WTC11 (cell line): ENCODE measurements around the gene PCDH9. TPM values are rescaled to one million over a fixed set of nuclear protein-coding genes. Genes with fewer than 3 reads are reported as not detected.

Experiments used
- ATAC-seq: fragments of 200-7000 bp; cut with Tn5 transposase; 2 replicates; pipeline ENCODE4 v1.10.0; 2021; ENCODE audit warnings: mild to moderate bottlenecking, moderate library complexity
- CTCF ChIA-PET: fragments of 300-600 bp; sonication (Branson Sonifier 250); formaldehyde crosslinking; loops from one replicate; lab custom pipeline; 2021; ENCODE audit warnings: antibody characterized with exemption; lab: Charles Lee
- POLR2A ChIA-PET: fragments of 350-600 bp; sonication (Branson Sonifier 250); formaldehyde crosslinking; loops from one replicate; lab custom pipeline; 2021; ENCODE audit warnings: antibody characterized with exemption; lab: Charles Lee
- DNase-seq: peaks from one replicate; pipeline ENCODE4 v3.0.0; 2021; ENCODE audit warnings: low spot score
- H3K27ac Mint-ChIP-seq: 2 replicates; pipeline ENCODE4 v1.8.0; 2021; ENCODE audit warnings: mixed read lengths
- H3K27me3 Mint-ChIP-seq: 2 replicates; pipeline ENCODE4 v1.8.0; 2021; ENCODE audit warnings: low read depth, mild to moderate bottlenecking, moderate library complexity, mixed read lengths
- H3K36me3 Mint-ChIP-seq: 2 replicates; pipeline ENCODE4 v1.8.0; 2021; ENCODE audit warnings: mixed read lengths
- H3K4me1 Mint-ChIP-seq: 2 replicates; pipeline ENCODE4 v1.8.0; 2022; ENCODE audit warnings: mixed read lengths
- H3K4me3 Mint-ChIP-seq: 2 replicates; pipeline ENCODE4 v1.8.0; 2021; ENCODE audit warnings: mild to moderate bottlenecking, moderate library complexity, mixed read lengths
- H3K9me3 Mint-ChIP-seq: 2 replicates; pipeline ENCODE4 v1.8.0; 2021; ENCODE audit warnings: mixed read lengths
- E2F1 ChIP-seq: sonication (generic); formaldehyde crosslinking; IDR thresholded peaks from 2 replicates; pipeline ENCODE4 v1.8.0; 2022; ENCODE audit warnings: mild to moderate bottlenecking, missing genetic modification reagents
- ELF4 ChIP-seq: sonication (generic); formaldehyde crosslinking; IDR thresholded peaks from 2 replicates; pipeline ENCODE4 v1.8.1; 2022; ENCODE audit warnings: low read depth, mild to moderate bottlenecking, moderate library complexity, missing genetic modification reagents
- ERG ChIP-seq: fragments of 250-450 bp; sonication (Bioruptor Pico); IDR thresholded peaks from 2 replicates; pipeline ENCODE4 v1.8.0; 2021; ENCODE audit warnings: mild to moderate bottlenecking
- ESRRA ChIP-seq: sonication (generic); formaldehyde crosslinking; IDR thresholded peaks from 2 replicates; pipeline ENCODE4 v1.8.1; 2022; ENCODE audit warnings: mild to moderate bottlenecking, missing genetic modification reagents, borderline replicate concordance
- ETV6 ChIP-seq: sonication (generic); formaldehyde crosslinking; IDR thresholded peaks from 2 replicates; pipeline ENCODE4 v1.8.1; 2022; ENCODE audit warnings: mild to moderate bottlenecking, missing genetic modification reagents
- FOXK1 ChIP-seq: sonication (generic); formaldehyde crosslinking; IDR thresholded peaks from 2 replicates; pipeline ENCODE4 v1.8.0; 2022; ENCODE audit warnings: mild to moderate bottlenecking, moderate library complexity, missing genetic modification reagents
- GABPB1 ChIP-seq: sonication (generic); formaldehyde crosslinking; IDR thresholded peaks from 2 replicates; pipeline ENCODE4 v1.8.1; 2023; ENCODE audit warnings: mild to moderate bottlenecking, missing genetic modification reagents
- GTF2I ChIP-seq: fragments of 250-450 bp; sonication (Bioruptor Pico); conservative IDR thresholded peaks from 2 replicates; pipeline ENCODE4 v1.4.0; 2021; ENCODE audit warnings: mild to moderate bottlenecking
- IRF1 ChIP-seq: sonication (generic); formaldehyde crosslinking; IDR thresholded peaks from 2 replicates; pipeline ENCODE4 v1.8.0; 2023; ENCODE audit warnings: missing genetic modification reagents
- IRF2 ChIP-seq: sonication (generic); formaldehyde crosslinking; IDR thresholded peaks from 2 replicates; pipeline ENCODE4 v1.8.0; 2022; ENCODE audit warnings: low read depth, missing genetic modification reagents, borderline replicate concordance
- JUN ChIP-seq: sonication (generic); formaldehyde crosslinking; IDR thresholded peaks from 2 replicates; pipeline ENCODE4 v1.8.0; 2023; ENCODE audit warnings: mild to moderate bottlenecking, missing genetic modification reagents
- NR3C1 ChIP-seq: sonication (generic); formaldehyde crosslinking; conservative IDR thresholded peaks from 2 replicates; pipeline ENCODE4 v1.8.1; 2023; ENCODE audit warnings: low read depth, mild to moderate bottlenecking, missing genetic modification reagents
- RORB ChIP-seq: fragments of 250-450 bp; sonication (Bioruptor Pico); IDR thresholded peaks from 2 replicates; pipeline ENCODE4 v1.9.0; 2021; ENCODE audit warnings: mild to moderate bottlenecking
- SOX15 ChIP-seq: fragments of 250-450 bp; sonication (Bioruptor Pico); IDR thresholded peaks from 2 replicates; pipeline ENCODE4 v1.9.0; 2021; ENCODE audit warnings: mild to moderate bottlenecking
- TEAD4 ChIP-seq: sonication (generic); formaldehyde crosslinking; IDR thresholded peaks from 2 replicates; pipeline ENCODE4 v1.8.0; 2022; ENCODE audit warnings: mild to moderate bottlenecking, missing genetic modification reagents
- ZNF219 ChIP-seq: sonication (generic); formaldehyde crosslinking; IDR thresholded peaks from 2 replicates; pipeline ENCODE4 v1.8.0; 2023; ENCODE audit warnings: missing genetic modification reagents, mild to moderate bottlenecking, borderline replicate concordance
- ZNF263 ChIP-seq: sonication (generic); formaldehyde crosslinking; IDR thresholded peaks from 2 replicates; pipeline ENCODE4 v1.8.1; 2022; ENCODE audit warnings: low read depth, mild to moderate bottlenecking, moderate library complexity, missing genetic modification reagents
- ZNF281 ChIP-seq: sonication (generic); formaldehyde crosslinking; IDR thresholded peaks from 2 replicates; pipeline ENCODE4 v1.8.0; 2023; ENCODE audit warnings: mild to moderate bottlenecking, missing genetic modification reagents
- ZNF317 ChIP-seq: sonication (generic); formaldehyde crosslinking; IDR thresholded peaks from 2 replicates; pipeline ENCODE4 v1.8.1; 2023; ENCODE audit warnings: low read depth, mild to moderate bottlenecking, moderate library complexity, missing genetic modification reagents, borderline replicate concordance
- ZNF425 ChIP-seq: fragments of 250-450 bp; sonication (Bioruptor Pico); conservative IDR thresholded peaks from 2 replicates; pipeline ENCODE4 v1.9.0; 2021; ENCODE audit warnings: mild to moderate bottlenecking
- ZNF532 ChIP-seq: fragments of 250-450 bp; sonication (Bioruptor Pico); IDR thresholded peaks from 2 replicates; pipeline ENCODE4 v1.9.0; 2021; ENCODE audit warnings: mild to moderate bottlenecking, borderline replicate concordance
- ZNF671 ChIP-seq: fragments of 250-450 bp; sonication (Bioruptor Pico); IDR thresholded peaks from 2 replicates; pipeline ENCODE4 v1.8.0; 2021; ENCODE audit warnings: mild to moderate bottlenecking
- total RNA-seq: library from RNA; stranded (reverse); gene quantifications from 3 replicates; pipeline ENCODE4 v1.2.3, GENCODE V29; 2021

Gene PCDH9
- total RNA-seq, 1 experiment from 2014 or later = 0.48 TPM

- TF ChIP-seq ESRRA (CRISPR knock-in tag) (no peak), NR3C1 (no peak), TEAD4 (CRISPR knock-in tag) (no peak), FOXK1 (no peak)
- TF ChIP-seq, all 79 proteins: peak for 0
Measured at GRCh38 chr13:66359393-66359792, 870.7 kb downstream of the PCDH9 start (continued).

- POLR2A ChIA-PET = no interaction called here
- Mint-ChIP-seq H3K9me3 (no peaks in the 10 kb centered on the region), H3K4me1 (peaks cover 16% of the 10 kb centered on the region), H3K36me3 (no peaks in the 10 kb centered on the region), H3K27ac (no peak overlapping the region), H3K4me3 (no peak overlapping the region), H3K27me3 (no peaks in the 10 kb centered on the region)
- no peak for DNase-seq
- no peak for ATAC-seq
- CTCF ChIA-PET = no interaction called here
- TF ChIP-seq GABPB1 (CRISPR knock-in tag) (no peak), IRF1 (CRISPR knock-in tag) (no peak), E2F1 (CRISPR knock-in tag) (no peak), ZNF317 (CRISPR knock-in tag) (no peak), ZNF263 (CRISPR knock-in tag) (no peak), ERG (CRISPR knock-in tag) (no peak), ETV6 (no peak), RORB (CRISPR knock-in tag) (no peak), IRF2 (CRISPR knock-in tag) (no peak)
Measured at GRCh38 chr13:66358564-66358963, 871.6 kb downstream of the PCDH9 start.

GRCh38 chr13:66357463-66357862, 872.7 kb downstream of the PCDH9 start:
- Mint-ChIP-seq H3K36me3 (no peaks in the 10 kb centered on the region), H3K27ac (no peak overlapping the region)
- CTCF ChIA-PET = no interaction called here
- no peak for TF ChIP-seq GTF2I (CRISPR knock-in tag)
- no peak for TF ChIP-seq ELF4 (CRISPR knock-in tag)
- no peak for TF ChIP-seq ZNF671 (CRISPR knock-in tag)
- no peak for TF ChIP-seq TEAD4 (CRISPR knock-in tag)
- no peak for TF ChIP-seq NR3C1
- TF ChIP-seq SOX15 (CRISPR knock-in tag) = no peak
- TF ChIP-seq JUN (CRISPR knock-in tag) = no peak
- TF ChIP-seq ZNF219 (CRISPR knock-in tag) = no peak
- TF ChIP-seq ZNF425 (CRISPR knock-in tag) = no peak
- no peak for TF ChIP-seq ZNF532
- no peak for TF ChIP-seq ZNF281

More at GRCh38 chr13:66357463-66357862, 872.7 kb downstream of the PCDH9 start:
- POLR2A ChIA-PET = no interaction called here
- Mint-ChIP-seq H3K4me3 (no peak overlapping the region), H3K27me3 (no peaks in the 10 kb centered on the region), H3K4me1 (peaks cover 16% of the 10 kb centered on the region), H3K9me3 (no peaks in the 10 kb centered on the region)
- DNase-seq (no peak), ATAC-seq (no peak)
